Measurements from ENCODE around the gene IRF2. TPM values are rescaled to one million over a fixed set of nuclear protein-coding genes. Genes with fewer than 3 reads are reported as not detected.

IRF2 gene
- total RNA-seq, 1 donor from 2014 or later, result 12.6 TPM

DNA sequence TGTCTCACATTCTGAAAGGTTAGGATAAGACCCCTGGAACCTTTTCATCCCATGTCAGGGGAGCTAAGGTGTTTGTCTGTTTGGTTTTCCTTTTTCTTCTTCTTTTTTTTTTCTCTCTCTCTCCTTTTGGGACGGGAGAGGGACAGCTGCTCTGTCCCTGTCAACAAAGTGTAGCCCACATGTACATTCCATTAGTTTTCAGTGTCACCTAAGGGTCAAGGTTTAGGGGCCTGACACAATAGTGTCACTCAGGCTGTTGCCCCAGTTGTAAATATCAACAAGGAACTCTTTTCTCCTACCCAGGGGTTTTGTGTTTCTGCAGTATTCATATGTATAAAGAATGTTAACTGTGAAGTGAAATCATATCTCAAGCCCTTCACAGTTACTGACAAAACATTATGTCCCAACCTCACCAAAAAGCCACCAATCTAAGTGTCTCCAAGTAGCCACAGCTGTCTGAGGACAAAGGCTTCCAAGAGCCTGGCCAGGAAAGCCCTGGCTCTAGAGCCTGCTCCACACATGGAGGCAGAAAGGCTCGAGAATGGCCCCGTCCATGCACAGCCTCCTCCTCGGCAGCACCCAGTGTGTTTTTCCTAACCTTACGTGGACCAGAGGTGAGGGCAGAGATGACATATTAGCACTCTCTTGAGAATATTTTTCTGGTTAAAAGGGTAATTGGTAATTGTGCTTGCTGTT lies 9.4 kb downstream of the IRF2 start:
- Mint-ChIP-seq H3K27ac (ENCODE audit: unreplicated experiment) (no peak overlapping the region), H3K27me3 (ENCODE audit: low read depth) (no peaks in the 10 kb centered on the region), H3K4me1 (peaks cover 35% of the 10 kb centered on the region), H3K4me3 (no peak overlapping the region), H3K9me3 (no peaks in the 10 kb centered on the region), H3K36me3 (ENCODE audit: low read depth) (no peaks in the 10 kb centered on the region)
- TF ChIP-seq, protein P1, sequence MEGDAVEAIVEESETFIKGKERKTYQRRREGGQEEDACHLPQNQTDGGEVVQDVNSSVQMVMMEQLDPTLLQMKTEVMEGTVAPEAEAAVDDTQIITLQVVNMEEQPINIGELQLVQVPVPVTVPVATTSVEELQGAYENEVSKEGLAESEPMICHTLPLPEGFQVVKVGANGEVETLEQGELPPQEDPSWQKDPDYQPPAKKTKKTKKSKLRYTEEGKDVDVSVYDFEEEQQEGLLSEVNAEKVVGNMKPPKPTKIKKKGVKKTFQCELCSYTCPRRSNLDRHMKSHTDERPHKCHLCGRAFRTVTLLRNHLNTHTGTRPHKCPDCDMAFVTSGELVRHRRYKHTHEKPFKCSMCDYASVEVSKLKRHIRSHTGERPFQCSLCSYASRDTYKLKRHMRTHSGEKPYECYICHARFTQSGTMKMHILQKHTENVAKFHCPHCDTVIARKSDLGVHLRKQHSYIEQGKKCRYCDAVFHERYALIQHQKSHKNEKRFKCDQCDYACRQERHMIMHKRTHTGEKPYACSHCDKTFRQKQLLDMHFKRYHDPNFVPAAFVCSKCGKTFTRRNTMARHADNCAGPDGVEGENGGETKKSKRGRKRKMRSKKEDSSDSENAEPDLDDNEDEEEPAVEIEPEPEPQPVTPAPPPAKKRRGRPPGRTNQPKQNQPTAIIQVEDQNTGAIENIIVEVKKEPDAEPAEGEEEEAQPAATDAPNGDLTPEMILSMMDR (conservative IDR thresholded peaks at IDR 0.05), result no peak
- no peak for DNase-seq (ENCODE audit: low read depth, low spot score)

DNA sequence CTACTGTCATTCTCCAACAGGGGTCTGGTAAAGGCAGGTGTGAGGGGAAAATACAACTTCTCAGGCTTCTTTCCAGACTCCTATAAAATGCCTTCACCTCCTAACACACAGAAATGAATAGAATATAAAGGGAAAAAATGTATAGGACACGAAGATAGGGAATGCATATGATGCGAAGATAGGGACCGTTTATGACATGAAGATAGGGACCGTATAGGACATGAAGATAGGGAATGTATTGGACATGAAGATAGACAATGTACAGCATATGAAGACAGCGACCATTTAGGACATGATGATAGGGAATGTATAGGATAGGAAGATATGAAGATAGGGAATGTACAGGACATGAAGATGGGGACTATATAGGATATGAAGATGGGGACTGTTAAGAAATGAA lies 10.5 kb downstream of the IRF2 start:
- TF ChIP-seq, protein P1 (conservative IDR thresholded peaks at IDR 0.05), result no peak
- Mint-ChIP-seq H3K4me3 (no peak overlapping the region), H3K9me3 (no peaks in the 10 kb centered on the region), H3K4me1 (peaks cover 28% of the 10 kb centered on the region), H3K27ac (ENCODE audit: unreplicated experiment) (no peak overlapping the region), H3K36me3 (ENCODE audit: low read depth) (no peaks in the 10 kb centered on the region), H3K27me3 (ENCODE audit: low read depth) (no peaks in the 10 kb centered on the region)
- no peak for DNase-seq (ENCODE audit: low read depth, low spot score)

GRCh38 chr4:184463158-184463557 lies 11.2 kb downstream of the IRF2 start:
- Mint-ChIP-seq H3K27ac (ENCODE audit: unreplicated experiment) (no peak overlapping the region), H3K9me3 (no peaks in the 10 kb centered on the region), H3K4me3 (no peak overlapping the region)

GRCh38 chr4:184462724-184463123 lies 11.6 kb downstream of the IRF2 start:
- no peak overlapping the region for H3K27ac Mint-ChIP-seq (ENCODE audit: unreplicated experiment)
- H3K4me3 Mint-ChIP-seq, result no peak overlapping the region
- peaks cover 34% of the 10 kb centered on the region for H3K4me1 Mint-ChIP-seq
- H3K9me3 Mint-ChIP-seq, result no peaks in the 10 kb centered on the region
- no peaks in the 10 kb centered on the region for H3K27me3 Mint-ChIP-seq (ENCODE audit: low read depth)
- DNase-seq (ENCODE audit: low read depth, low spot score), result no peak
- no peaks in the 10 kb centered on the region for H3K36me3 Mint-ChIP-seq (ENCODE audit: low read depth)
- TF ChIP-seq, protein P1 (conservative IDR thresholded peaks at IDR 0.05), result no peak

More at GRCh38 chr4:184463158-184463557, 11.2 kb downstream of the IRF2 start:
- H3K36me3 Mint-ChIP-seq (ENCODE audit: low read depth), result no peaks in the 10 kb centered on the region
- peaks cover 29% of the 10 kb centered on the region for H3K4me1 Mint-ChIP-seq
- no peak for DNase-seq (ENCODE audit: low read depth, low spot score)
- TF ChIP-seq, protein P1 (conservative IDR thresholded peaks at IDR 0.05), result no peak
- no peaks in the 10 kb centered on the region for H3K27me3 Mint-ChIP-seq (ENCODE audit: low read depth)

DNA sequence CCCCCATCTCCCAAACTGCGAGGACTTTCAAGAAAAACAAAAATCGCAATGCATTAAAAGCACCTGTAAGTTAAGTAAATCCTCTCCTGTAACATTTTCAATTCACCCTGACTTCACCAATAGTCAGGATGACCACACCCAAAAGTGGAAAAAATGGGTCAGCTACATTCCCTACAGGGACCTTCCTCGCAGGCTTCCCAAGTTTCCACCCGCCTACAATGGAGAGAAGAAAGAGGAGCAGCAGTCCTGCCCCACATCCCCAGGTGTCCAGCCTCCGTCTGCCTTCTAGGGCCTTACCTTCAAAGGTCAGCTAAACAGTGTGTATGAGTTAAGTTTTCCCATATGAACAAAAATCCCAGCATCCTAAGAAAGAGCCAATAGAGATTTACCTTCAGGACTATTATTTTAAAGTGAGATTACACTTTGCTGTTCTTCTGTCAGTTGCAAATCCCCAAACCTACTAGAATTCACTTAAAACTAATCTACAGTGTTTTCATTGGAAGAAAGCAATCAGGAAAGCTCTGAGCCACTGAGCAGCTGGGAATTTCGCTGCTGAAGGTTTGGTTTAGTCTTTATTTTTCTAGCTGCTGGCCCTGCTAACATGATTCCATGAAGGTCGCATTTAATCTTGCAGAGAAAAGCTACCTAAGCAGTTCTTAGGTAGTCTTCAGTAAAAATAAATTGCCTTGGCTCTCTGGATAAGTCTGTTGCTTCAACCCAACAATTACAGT lies 12.5 kb downstream of the IRF2 start:
- H3K4me1 Mint-ChIP-seq, result peaks cover 32% of the 10 kb centered on the region
- H3K36me3 Mint-ChIP-seq (ENCODE audit: low read depth), result peaks cover 1% of the 10 kb centered on the region
- TF ChIP-seq, protein P1 (conservative IDR thresholded peaks at IDR 0.05), result no peak

More for the DNA sequence above, 12.5 kb downstream of the IRF2 start:
- no peak for DNase-seq (ENCODE audit: low read depth, low spot score)
- H3K27ac Mint-ChIP-seq (ENCODE audit: unreplicated experiment), result no peak overlapping the region
- H3K4me3 Mint-ChIP-seq, result no peak overlapping the region
- no peaks in the 10 kb centered on the region for H3K27me3 Mint-ChIP-seq (ENCODE audit: low read depth)
- no peaks in the 10 kb centered on the region for H3K9me3 Mint-ChIP-seq

Data from neural crest cell (in vitro differentiated cells).